H1 (cell line): ENCODE measurements around the gene DENND1A. TPM values are rescaled to one million over a fixed set of nuclear protein-coding genes. Genes with fewer than 3 reads are reported as not detected.

Source experiments
- CTCF ChIA-PET: fragments of 300-600 bp; sonication (Branson Sonifier 250); formaldehyde crosslinking; loops from one replicate; lab custom pipeline; 2021; ENCODE audit not compliant: partially characterized antibody; lab: Charles Lee
- POLR2A ChIA-PET: fragments of 300-600 bp; sonication (Branson Sonifier 250); formaldehyde crosslinking; loops from one replicate; lab custom pipeline; 2021; ENCODE audit warnings: inconsistent platforms; ENCODE audit not compliant: partially characterized antibody; lab: Charles Lee
- DNase-seq, 2 experiments: peaks; one replicate each; pipeline versions ENCODE4 v3.0.0 to v3.0.0-alpha.2; 2010 to 2022; ENCODE audit warnings: low spot score in 2 of 2, low read depth in 1 of 2, mixed read lengths in 1 of 2
- FAIRE-seq: peaks from 2 replicates; lab custom pipeline; 2011; peaks lifted over from hg19 to GRCh38; lab: Jason Lieb, UNC
- H2AFZ ChIP-seq: 2 replicates; pipeline ENCODE4 v1.8.1; 2012; ENCODE audit warnings: low read length, inconsistent platforms
- H2AK5ac ChIP-seq: 2 replicates; pipeline ENCODE4 v1.6.1; 2013; ENCODE audit warnings: low read depth, low read length
- H2BK120ac ChIP-seq: replicated peaks from 2 replicates; pipeline ENCODE3; 2013; ENCODE audit warnings: low read depth, low read length, inconsistent platforms
- H2BK12ac ChIP-seq: 2 replicates; pipeline ENCODE4 v1.6.1; 2013; ENCODE audit warnings: low read depth, low read length
- H2BK15ac ChIP-seq: 2 replicates; pipeline ENCODE4 v1.6.1; 2013; ENCODE audit warnings: low read length
- H2BK20ac ChIP-seq: 2 replicates; pipeline ENCODE4 v1.6.1; 2013; ENCODE audit warnings: low read length
- H2BK5ac ChIP-seq: 2 replicates; pipeline ENCODE4 v1.6.1; 2013; ENCODE audit warnings: low read depth, low read length
- H3K14ac ChIP-seq: 2 replicates; pipeline ENCODE4 v1.6.1; 2013; ENCODE audit warnings: inconsistent platforms; ENCODE audit not compliant: insufficient read length
- H3K18ac ChIP-seq: 2 replicates; pipeline ENCODE4 v1.6.1; 2013; ENCODE audit warnings: low read length; ENCODE audit errors: extremely low read depth
- H3K23ac ChIP-seq: 2 replicates; pipeline ENCODE4 v1.6.1; 2013; ENCODE audit warnings: inconsistent platforms; ENCODE audit not compliant: insufficient read length
- H3K23me2 ChIP-seq: 2 replicates; pipeline ENCODE4 v1.6.1; 2013; ENCODE audit warnings: low read depth, low read length
- H3K27ac ChIP-seq: 2 replicates; pipeline ENCODE4 v1.6.1; 2011; ENCODE audit warnings: low read depth, low read length, inconsistent platforms
- H3K27me3 ChIP-seq, 4 experiments: replicated peaks in 1 of 4; 1 replicate in 1 of 4; 2 replicates in 3 of 4; pipeline versions ENCODE4 v1.6.1 to v1.8.1; 2011 to 2013; ENCODE audit warnings: low read length in 3 of 4, mild to moderate bottlenecking in 3 of 4, inconsistent platforms in 2 of 4, mixed read lengths in 2 of 4, moderate library complexity in 1 of 4; ENCODE audit not compliant: control insufficient read depth in 3 of 4, insufficient read depth in 3 of 4; ENCODE audit errors: extremely low read depth in 1 of 4
- H3K36me3 ChIP-seq, 4 experiments: 2 replicates each; pipeline versions ENCODE4 v1.6.1 to v1.8.1; 2011 to 2013; ENCODE audit warnings: mild to moderate bottlenecking in 4 of 4, low read length in 3 of 4, moderate library complexity in 2 of 4, control low read depth in 1 of 4, inconsistent platforms in 1 of 4; ENCODE audit not compliant: insufficient read depth in 4 of 4, control insufficient read depth in 2 of 4
- H3K4ac ChIP-seq: replicated peaks from 2 replicates; pipeline ENCODE3; 2013; ENCODE audit warnings: low read length, low read depth, mixed read lengths, inconsistent platforms; ENCODE audit not compliant: insufficient read length
- H3K4me1 ChIP-seq, 4 experiments: replicated peaks in 1 of 4; 1 replicate in 1 of 4; 2 replicates in 3 of 4; pipeline versions ENCODE4 v1.6.1 to v1.8.1; 2011 to 2013; ENCODE audit warnings: low read length in 3 of 4, inconsistent platforms in 2 of 4, mixed read lengths in 1 of 4; ENCODE audit not compliant: insufficient read depth in 4 of 4, control insufficient read depth in 3 of 4
- H3K4me2 ChIP-seq, 2 experiments: 2 replicates each; pipeline versions ENCODE4 v1.6.1 to v1.8.1; 2011 to 2013; ENCODE audit warnings: low read depth in 2 of 2, low read length in 2 of 2, control low read depth in 1 of 2, inconsistent platforms in 1 of 2, mild to moderate bottlenecking in 1 of 2; ENCODE audit not compliant: insufficient read depth in 1 of 2
- H3K4me3 ChIP-seq, 4 experiments: fragments of 200-600, 300-600 bp in 1 of 4; sonication (generic), shearing (Covaris generic), sonication (Bioruptor Twin) in 1 of 4; 2 replicates each; pipeline versions ENCODE4 v1.5.1 to v1.8.1; 2011 to 2016; ENCODE audit warnings: low read length in 4 of 4, low read depth in 3 of 4, control low read depth in 2 of 4, inconsistent platforms in 2 of 4, mild to moderate bottlenecking in 2 of 4, mixed read lengths in 1 of 4, moderate library complexity in 1 of 4; ENCODE audit not compliant: insufficient read depth in 2 of 4; ENCODE audit errors: extremely low read depth in 1 of 4
- H3K56ac ChIP-seq: replicated peaks from 2 replicates; pipeline ENCODE3; 2013; ENCODE audit warnings: low read depth, mild to moderate bottlenecking, mixed read lengths, low read length, inconsistent platforms; ENCODE audit not compliant: insufficient read length
- H3K79me1 ChIP-seq: 2 replicates; pipeline ENCODE4 v1.6.1; 2013; ENCODE audit warnings: low read depth, low read length, control low read depth
- H3K79me2 ChIP-seq, 2 experiments: 2 replicates each; pipeline versions ENCODE4 v1.6.1 to v1.8.1; 2012 to 2013; ENCODE audit warnings: low read length in 2 of 2, mild to moderate bottlenecking in 2 of 2, inconsistent platforms in 1 of 2; ENCODE audit not compliant: insufficient read depth in 2 of 2, control insufficient read depth in 1 of 2
- H3K9ac ChIP-seq, 4 experiments: replicated peaks in 1 of 4; 1 replicate in 1 of 4; 2 replicates in 3 of 4; pipeline versions ENCODE4 v1.6.1 to v1.8.1; 2011 to 2013; ENCODE audit warnings: low read depth in 3 of 4, low read length in 3 of 4, control low read depth in 2 of 4, mild to moderate bottlenecking in 2 of 4, moderate library complexity in 2 of 4, inconsistent platforms in 1 of 4; ENCODE audit errors: extremely low read depth in 1 of 4
- H3K9me3 ChIP-seq, 2 experiments: 2 replicates each; pipeline versions ENCODE4 v1.6.1 to v1.8.1; 2012 to 2013; ENCODE audit warnings: mild to moderate bottlenecking in 2 of 2, moderate library complexity in 2 of 2, control low read depth in 1 of 2, inconsistent platforms in 1 of 2, low read depth in 1 of 2, low read length in 1 of 2, mixed read lengths in 1 of 2; ENCODE audit not compliant: insufficient read depth in 2 of 2
- H4K20me1 ChIP-seq, 2 experiments: replicated peaks in 1 of 2; 2 replicates each; pipeline versions ENCODE3 to v1.8.1; 2011 to 2013; ENCODE audit warnings: inconsistent platforms in 2 of 2, low read length in 2 of 2, mild to moderate bottlenecking in 1 of 2; ENCODE audit not compliant: insufficient read depth in 2 of 2, control insufficient read depth in 1 of 2
- H4K5ac ChIP-seq: 2 replicates; pipeline ENCODE4 v1.6.1; 2013; ENCODE audit warnings: low read length, low read depth, mixed read lengths, inconsistent platforms; ENCODE audit not compliant: insufficient read length
- H4K8ac ChIP-seq: 2 replicates; pipeline ENCODE4 v1.8.0; 2013; ENCODE audit warnings: mild to moderate bottlenecking, moderate library complexity, low read length, inconsistent platforms; ENCODE audit not compliant: insufficient read depth; ENCODE audit errors: extremely low read depth
- H4K91ac ChIP-seq: replicated peaks from 2 replicates; pipeline ENCODE3; 2013; ENCODE audit warnings: low read length, mixed read lengths, inconsistent platforms; ENCODE audit not compliant: insufficient read length
- ASH2L ChIP-seq: fragments of 200-600, 300-600 bp; sonication (generic); IDR thresholded peaks from one replicate; pipeline ENCODE4 v1.7.1; 2017; ENCODE audit warnings: low read length
- ATF3 ChIP-seq: IDR thresholded peaks from 2 replicates; pipeline ENCODE4 v1.6.1; 2011; ENCODE audit warnings: low read depth, mild to moderate bottlenecking, low read length; ENCODE audit not compliant: insufficient read depth
- JUND ChIP-seq: IDR thresholded peaks from 2 replicates; pipeline ENCODE4 v1.6.1; 2011; ENCODE audit warnings: mild to moderate bottlenecking, improper control_type of control experiment, low read length
- SAP30 ChIP-seq: fragments of 300-600 bp; sonication (generic); IDR thresholded peaks from 2 replicates; pipeline ENCODE4 v1.7.1; 2012; ENCODE audit warnings: low read length, moderate library complexity, mild to moderate bottlenecking, inconsistent platforms; ENCODE audit not compliant: insufficient read depth, insufficient replicate concordance
- WGBS, 2 experiments: shearing (Covaris generic) in 1 of 2; methylation state at CpG; one replicate each; pipeline versions ENCODE4 v1.1.6 to v1.1.7; 2013 to 2015; ENCODE audit warnings: low lambda C conversion rate in 2 of 2, mixed read lengths in 2 of 2, inconsistent platforms in 1 of 2, low coverage in 1 of 2, missing lambda C conversion rate in 1 of 2; ENCODE audit not compliant: insufficient replicate concordance in 2 of 2, insufficient coverage in 1 of 2, insufficient read length in 1 of 2; ENCODE audit errors: extremely low coverage in 1 of 2, missing lambda C conversion rate in 1 of 2; 5-methylcytosine and 5-hydroxymethylcytosine counted together
- polyA plus RNA-seq, 7 experiments: library from polyadenylated mRNA; depleted of rRNA in 3 of 7; stranded (reverse) in 5 of 7; unstranded in 2 of 7; fragments of >200 nt in 5 of 7; fragments of 200-250 nt in 2 of 7; gene quantifications; 1 replicate in 5 of 7; 2 replicates in 1 of 7; 4 replicates in 1 of 7; pipeline versions ENCODE4 v1.2.1 to v1.2.3, GENCODE V29; 2011 to 2013; ENCODE audit warnings: missing spikeins in 2 of 7, mixed read lengths in 2 of 7
- total RNA-seq: library from RNA; stranded (reverse); fragmentation: NEBNext Ultra II Directional; extraction: Animal tissue kit (Norgen Biotek cat#: 25700); gene quantifications from 2 replicates; pipeline ENCODE4 v1.2.1, GENCODE V29; 2021

DENND1A gene
- total and polyA plus RNA-seq, 2 of the 8 experiments (the other 6 are each of a cell fraction or from before 2014, with no cell fraction given): 24.1 to 26.4 TPM

- Histone ChIP-seq H3K18ac (no peak overlapping the region), H2AFZ (no peak overlapping the region), H3K36me3 (no peaks in the 10 kb centered on the region; a peak in 1 of 8 replicates), H4K8ac (no peak overlapping the region), H4K20me1 (no peaks in the 10 kb centered on the region), H3K27me3 (no peaks in the 10 kb centered on the region; a peak in 2 of 7 replicates), H4K91ac (no peak overlapping the region), H3K4me3 (no peak overlapping the region), H3K56ac (no peak overlapping the region), H2BK5ac (no peak overlapping the region), H3K4me1 (peaks cover 0 to 21% (median 6%) of the 10 kb centered on the region in 4 experiments; a peak in 5 of 7 replicates), H2BK120ac (no peak overlapping the region), H4K5ac (no peak overlapping the region), H3K4ac (no peak overlapping the region), H3K14ac (no peak overlapping the region), H3K9me3 (no peaks in the 10 kb centered on the region; a peak in 1 of 4 replicates), H3K79me1 (no peaks in the 10 kb centered on the region), H2AK5ac (no peak overlapping the region), H3K4me2 (no peak overlapping the region), H3K23ac (no peak overlapping the region), H2BK15ac (no peak overlapping the region), H2BK20ac (no peak overlapping the region), H3K27ac (no peak overlapping the region), H3K9ac (no peak overlapping the region), H2BK12ac (no peak overlapping the region), H3K23me2 (no peaks in the 10 kb centered on the region; the same call in 1 of the 2 replicates), H3K79me2 (no peaks in the 10 kb centered on the region)
- FAIRE-seq: no peak
- no peak for TF ChIP-seq JUND
- no peak for TF ChIP-seq SAP30
- TF ChIP-seq ATF3: no peak
- no peak for TF ChIP-seq ASH2L
- CTCF ChIA-PET: interaction anchor here (0.5 to 29.0 kb wide), 2 partner anchors 34 to 715 kb away, joined by 3 to 668 read pairs; partner anchors contain the start of gene CRB2
- POLR2A ChIA-PET: no interaction called here
- no peak for DNase-seq
- 92% methylated on average over 4 of the region's 4 CpGs; no CpG with 5 or more reads in 1 of the 2 experiments for WGBS, 2 experiments
Observed at GRCh38 chr9:123392802-123393201, 537.1 kb downstream of the DENND1A start.
